Measurements from ENCODE around the gene BRSK1. TPM values are rescaled to one million over a fixed set of nuclear protein-coding genes. Genes with fewer than 3 reads are reported as not detected.

The BRSK1 gene
- polyA plus RNA-seq, 3 donors: not detected

DNA sequence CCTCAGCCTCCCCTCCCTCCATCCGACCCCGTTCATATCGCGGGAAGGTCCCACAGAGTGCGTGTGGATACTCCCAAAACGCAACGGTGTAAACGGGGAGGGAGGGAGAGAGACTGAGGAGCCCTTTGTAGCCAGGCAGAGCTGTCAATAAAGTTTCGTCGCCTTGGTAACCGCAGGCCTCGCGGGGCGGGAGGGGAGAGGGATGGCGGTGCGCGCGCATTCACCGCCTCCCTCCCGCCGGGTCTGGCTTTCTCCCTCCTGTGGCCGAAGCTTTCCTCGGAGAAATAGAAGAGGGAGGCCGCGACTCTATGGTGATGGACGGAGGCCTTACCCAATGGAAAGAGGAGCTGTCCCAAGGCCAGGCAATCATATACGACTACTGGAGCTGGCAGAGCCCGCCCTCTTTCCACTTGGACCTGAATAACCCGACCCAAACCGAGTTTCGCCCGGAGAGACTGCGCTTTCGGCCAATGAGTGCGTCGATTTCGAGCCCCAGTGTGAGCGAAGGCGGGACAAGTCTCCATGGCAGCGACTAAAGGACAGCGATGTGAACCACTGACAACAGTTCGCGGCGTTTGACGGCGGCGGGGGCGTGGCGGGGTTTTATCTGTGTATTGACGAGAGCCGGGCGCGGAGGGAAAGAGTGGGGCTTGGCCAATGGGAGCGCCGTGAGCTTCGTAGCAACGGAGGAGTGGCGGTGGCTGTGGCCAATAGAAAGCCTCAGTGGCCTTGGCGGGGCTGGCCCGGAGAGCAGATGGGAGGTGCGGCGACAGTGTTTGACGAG is 55.5 kb downstream of the BRSK1 start, which contains the start of gene KMT5C:
TSS of gene KMT5C (plus strand) at position 772 of the 784 bp plus-strand sequence. CDS start 2,061 bp downstream, outside the sequence.
- Mint-ChIP-seq H3K27me3 (ENCODE audit: low read depth in 3 of 3) (peaks cover 0 to 5% (median 2%) of the 10 kb centered on the region in 3 donors), H3K27ac (peak within 1 kb of the TSS; percentile 97 to 99 (median 99)), H3K9me3 (no peaks in the 10 kb centered on the region), H3K4me3 (peak within 1 kb of the TSS; percentile 82 to 90), H3K36me3 (peaks cover 10 to 24% of the 10 kb centered on the region in 2 donors), H3K4me1 (peaks cover 27% of the 10 kb centered on the region)
- Histone ChIP-seq H3K4me3 (replicated peaks in 1 of 3; ENCODE audit: low read depth in 2 of 3, low read length in 3 of 3) (peak within 1 kb of the TSS; percentile 48 to 83 (median 69)), H3K9ac (ENCODE audit: insufficient read depth, low read length, poor library complexity, severe bottlenecking) (peak within 1 kb of the TSS; percentile 92), H3K36me3 (replicated peaks in 1 of 2; ENCODE audit: control insufficient read depth in 1 of 2, insufficient read depth in 2 of 2, low read length in 2 of 2) (peaks cover 9 to 15% of the 10 kb centered on the region in 2 donors), H4K20me1 (ENCODE audit: insufficient read depth, low read length) (peaks cover 7% of the 10 kb centered on the region), H3K4me1 (ENCODE audit: control insufficient read depth in 1 of 2, insufficient read depth in 2 of 2, low read length in 2 of 2) (peaks cover 31 to 39% of the 10 kb centered on the region in 2 donors), H3K4me2 (replicated peaks; ENCODE audit: extremely low read depth, low read length, poor library complexity, severe bottlenecking) (peak within 1 kb of the TSS; percentile 94), H3K79me2 (ENCODE audit: insufficient read depth, low read length) (peaks cover 12% of the 10 kb centered on the region), H2AFZ (ENCODE audit: insufficient read depth, low read depth, low read length, poor library complexity, severe bottlenecking) (peak within 1 kb of the TSS; percentile 77), H3K27ac (ENCODE audit: low read depth in 1 of 2, low read length in 2 of 2) (peak within 1 kb of the TSS; percentile 97 to 99), H3K27me3 (ENCODE audit: control insufficient read depth in 2 of 2, insufficient read depth in 2 of 2, low read length in 2 of 2) (no peaks in the 10 kb centered on the region), H3K9me3 (replicated peaks in 1 of 2; ENCODE audit: control insufficient read depth in 1 of 2, insufficient read depth in 1 of 2, low read length in 2 of 2) (no peaks in the 10 kb centered on the region)
- peak; percentile 100 for DNase-seq
- under 1% methylated on average over 50 of the region's 63 CpGs for WGBS (ENCODE audit: insufficient coverage)
- intact Hi-C loops (cut with micrococcal nuclease): loop anchor here (1.0 to 5.0 kb wide), 4 partner anchors 14 to 81 kb away; partner anchors contain the start of genes RPL28 (in 1 of the 2), TMEM150B (in 1 of the 2) and TMEM238 (in 1 of the 2)
- TF ChIP-seq, protein P1, sequence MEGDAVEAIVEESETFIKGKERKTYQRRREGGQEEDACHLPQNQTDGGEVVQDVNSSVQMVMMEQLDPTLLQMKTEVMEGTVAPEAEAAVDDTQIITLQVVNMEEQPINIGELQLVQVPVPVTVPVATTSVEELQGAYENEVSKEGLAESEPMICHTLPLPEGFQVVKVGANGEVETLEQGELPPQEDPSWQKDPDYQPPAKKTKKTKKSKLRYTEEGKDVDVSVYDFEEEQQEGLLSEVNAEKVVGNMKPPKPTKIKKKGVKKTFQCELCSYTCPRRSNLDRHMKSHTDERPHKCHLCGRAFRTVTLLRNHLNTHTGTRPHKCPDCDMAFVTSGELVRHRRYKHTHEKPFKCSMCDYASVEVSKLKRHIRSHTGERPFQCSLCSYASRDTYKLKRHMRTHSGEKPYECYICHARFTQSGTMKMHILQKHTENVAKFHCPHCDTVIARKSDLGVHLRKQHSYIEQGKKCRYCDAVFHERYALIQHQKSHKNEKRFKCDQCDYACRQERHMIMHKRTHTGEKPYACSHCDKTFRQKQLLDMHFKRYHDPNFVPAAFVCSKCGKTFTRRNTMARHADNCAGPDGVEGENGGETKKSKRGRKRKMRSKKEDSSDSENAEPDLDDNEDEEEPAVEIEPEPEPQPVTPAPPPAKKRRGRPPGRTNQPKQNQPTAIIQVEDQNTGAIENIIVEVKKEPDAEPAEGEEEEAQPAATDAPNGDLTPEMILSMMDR (IDR thresholded peaks at IDR 0.05): peak; percentile 12

DNA sequence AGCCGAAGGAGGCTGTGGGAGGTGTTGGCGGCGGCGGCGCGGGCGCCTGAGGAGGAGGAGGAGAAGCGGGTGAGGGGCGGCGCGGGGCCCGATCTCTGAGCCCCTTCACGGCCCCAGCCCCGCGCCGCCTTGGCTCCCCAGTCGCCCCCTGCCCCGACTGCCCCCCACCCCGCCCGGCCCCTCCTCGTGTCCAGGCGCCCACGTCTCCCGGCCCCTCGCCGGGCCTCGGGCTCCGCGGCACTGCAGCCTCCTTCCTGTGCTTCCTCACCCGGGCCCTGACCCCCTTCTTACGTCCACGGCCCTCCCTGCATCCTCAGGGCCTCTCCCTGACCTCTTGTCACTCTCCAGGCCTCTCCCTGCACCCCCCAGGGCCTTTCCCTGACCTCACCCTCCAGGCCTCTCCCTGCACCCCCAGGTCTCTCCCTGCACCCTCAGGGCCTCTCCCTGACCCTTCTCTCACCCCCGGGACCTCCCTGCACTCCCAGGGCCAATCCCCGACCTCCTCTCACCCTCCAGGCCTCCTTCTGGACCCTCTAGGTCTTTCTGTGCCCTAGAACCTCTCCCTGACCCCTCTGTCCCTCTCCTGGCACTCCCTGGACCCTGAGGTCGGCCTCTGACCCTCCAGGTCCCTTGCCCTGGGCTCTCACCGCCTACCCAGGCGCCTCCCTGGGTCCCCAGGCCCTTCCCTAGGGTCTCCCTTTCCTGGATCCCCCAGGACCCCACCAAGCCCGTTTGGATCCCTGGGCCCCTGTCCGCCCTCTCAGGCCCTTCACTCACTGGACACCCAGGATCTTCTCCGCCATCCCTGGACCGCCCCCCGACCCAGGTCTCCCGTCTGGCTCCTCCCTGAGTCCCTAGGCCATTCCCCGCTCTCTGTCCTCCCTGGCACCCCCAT is 56.3 kb downstream of the BRSK1 start:
- Histone ChIP-seq H3K27ac (ENCODE audit: low read depth in 1 of 2, low read length in 2 of 2) (peak overlapping the region; percentile 83 to 97), H3K9me3 (replicated peaks in 1 of 2; ENCODE audit: control insufficient read depth in 1 of 2, insufficient read depth in 1 of 2, low read length in 2 of 2) (no peaks in the 10 kb centered on the region), H3K79me2 (ENCODE audit: insufficient read depth, low read length) (peaks cover 12% of the 10 kb centered on the region), H3K4me2 (replicated peaks; ENCODE audit: extremely low read depth, low read length, poor library complexity, severe bottlenecking) (peak overlapping the region; percentile 94), H2AFZ (ENCODE audit: insufficient read depth, low read depth, low read length, poor library complexity, severe bottlenecking) (peak overlapping the region; percentile 62), H3K9ac (ENCODE audit: insufficient read depth, low read length, poor library complexity, severe bottlenecking) (peak overlapping the region; percentile 72), H3K4me3 (replicated peaks in 1 of 3; ENCODE audit: low read depth in 2 of 3, low read length in 3 of 3) (peak overlapping the region; percentile 48 to 83 (median 69)), H3K27me3 (ENCODE audit: control insufficient read depth in 2 of 2, insufficient read depth in 2 of 2, low read length in 2 of 2) (no peaks in the 10 kb centered on the region), H3K4me1 (ENCODE audit: control insufficient read depth in 1 of 2, insufficient read depth in 2 of 2, low read length in 2 of 2) (peaks cover 31 to 39% of the 10 kb centered on the region in 2 donors), H3K36me3 (replicated peaks in 1 of 2; ENCODE audit: control insufficient read depth in 1 of 2, insufficient read depth in 2 of 2, low read length in 2 of 2) (peaks cover 9 to 15% of the 10 kb centered on the region in 2 donors), H4K20me1 (ENCODE audit: insufficient read depth, low read length) (peaks cover 7% of the 10 kb centered on the region)
- peaks cover 27% of the 10 kb centered on the region for H3K4me1 Mint-ChIP-seq
- DNase-seq: peak in 1 of 3 donors; percentile 52
- H3K27ac Mint-ChIP-seq: peak overlapping the region; percentile 94 to 99 (median 98)
- 2% methylated on average over 26 of the region's 44 CpGs for WGBS (ENCODE audit: insufficient coverage)
- no peaks in the 10 kb centered on the region for H3K9me3 Mint-ChIP-seq
- H3K27me3 Mint-ChIP-seq (ENCODE audit: low read depth in 3 of 3): peaks cover 0 to 4% (median 2%) of the 10 kb centered on the region in 3 donors
- peak overlapping the region; percentile 82 to 90 for H3K4me3 Mint-ChIP-seq
- TF ChIP-seq, protein P1 (IDR thresholded peaks at IDR 0.05): no peak
- intact Hi-C loops (cut with micrococcal nuclease): loop anchor here (1.0 to 5.0 kb wide), 5 partner anchors 15 to 82 kb away; partner anchors contain the start of genes TMEM238 (in 2 of the 2), RPL28 (in 1 of the 2) and TMEM150B (in 1 of the 2)
- H3K36me3 Mint-ChIP-seq: peaks cover 14 to 29% of the 10 kb centered on the region in 2 donors
